Left hindlimb (tissue), 1 donor: ENCODE data around the gene SYT13.

Experiments
- DNase-seq: peaks from one replicate; pipeline ENCODE4 v3.0.0-alpha.2; 2018

SYT13 gene

DNA sequence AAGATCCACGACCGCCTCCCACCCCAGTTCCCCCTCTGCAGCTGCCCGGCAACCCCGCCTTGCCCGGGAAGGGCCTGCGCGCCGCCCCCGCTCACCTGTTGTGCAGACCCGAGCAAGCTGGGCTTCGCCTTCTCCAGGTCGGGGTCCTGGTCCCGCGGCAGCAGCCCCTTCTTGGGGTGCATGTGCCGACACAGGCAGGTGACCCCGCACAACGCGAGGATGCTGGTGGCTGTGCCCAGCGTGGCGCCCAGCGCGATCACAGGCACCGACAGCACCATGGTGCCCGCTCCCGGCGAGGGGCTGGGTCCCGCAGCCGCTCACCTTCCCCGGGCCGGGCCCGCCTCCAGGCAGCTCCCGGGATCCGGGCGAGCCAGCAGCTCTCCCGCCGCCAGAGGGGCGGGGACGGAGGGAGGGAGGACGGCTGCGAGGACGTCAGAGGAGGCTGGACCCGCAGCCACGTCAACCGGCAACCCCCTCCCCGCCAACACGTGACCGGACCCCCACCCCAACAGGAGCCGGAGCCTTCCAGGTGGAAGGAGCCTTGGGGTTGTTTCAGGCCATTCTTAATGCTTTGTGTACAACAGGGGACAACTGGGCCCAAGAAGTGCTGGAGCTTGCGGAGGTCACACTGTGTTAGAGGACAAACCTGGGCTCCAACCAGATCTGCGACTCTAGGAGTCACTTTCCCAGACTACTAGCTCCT is at the start of gene SYT13:
Gene SYT13 (minus strand): TSS at position 412 of the 703 bp plus-strand sequence. CDS start 134 bp downstream, at position 278.
- DNase-seq: peak; percentile 76

GRCh38 chr11:45335434-45335833 is 49.3 kb upstream of the SYT13 start:
- DNase-seq: no peak

DNA sequence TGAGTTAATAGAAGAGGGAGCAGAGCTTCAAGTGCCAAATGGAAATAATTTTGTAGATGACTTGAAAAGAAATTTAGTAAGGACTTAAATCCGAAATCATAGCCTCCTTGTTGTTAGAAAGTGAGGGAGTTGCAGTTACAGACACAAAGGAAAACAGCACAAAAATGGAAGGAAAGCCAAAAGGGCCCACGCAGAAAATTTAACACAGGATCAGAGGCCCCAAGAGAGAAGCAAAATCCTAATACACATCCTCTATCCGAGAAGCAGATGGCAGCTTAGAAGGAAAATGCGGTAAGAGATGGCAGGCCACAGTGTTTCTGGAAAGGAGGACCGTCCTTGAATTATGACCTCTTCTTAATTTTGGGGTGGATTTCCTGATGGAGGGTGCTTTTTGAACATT is 48.7 kb upstream of the SYT13 start:
- no peak for DNase-seq

GRCh38 chr11:45334410-45334809 is 48.3 kb upstream of the SYT13 start:
- DNase-seq: no peak

DNA sequence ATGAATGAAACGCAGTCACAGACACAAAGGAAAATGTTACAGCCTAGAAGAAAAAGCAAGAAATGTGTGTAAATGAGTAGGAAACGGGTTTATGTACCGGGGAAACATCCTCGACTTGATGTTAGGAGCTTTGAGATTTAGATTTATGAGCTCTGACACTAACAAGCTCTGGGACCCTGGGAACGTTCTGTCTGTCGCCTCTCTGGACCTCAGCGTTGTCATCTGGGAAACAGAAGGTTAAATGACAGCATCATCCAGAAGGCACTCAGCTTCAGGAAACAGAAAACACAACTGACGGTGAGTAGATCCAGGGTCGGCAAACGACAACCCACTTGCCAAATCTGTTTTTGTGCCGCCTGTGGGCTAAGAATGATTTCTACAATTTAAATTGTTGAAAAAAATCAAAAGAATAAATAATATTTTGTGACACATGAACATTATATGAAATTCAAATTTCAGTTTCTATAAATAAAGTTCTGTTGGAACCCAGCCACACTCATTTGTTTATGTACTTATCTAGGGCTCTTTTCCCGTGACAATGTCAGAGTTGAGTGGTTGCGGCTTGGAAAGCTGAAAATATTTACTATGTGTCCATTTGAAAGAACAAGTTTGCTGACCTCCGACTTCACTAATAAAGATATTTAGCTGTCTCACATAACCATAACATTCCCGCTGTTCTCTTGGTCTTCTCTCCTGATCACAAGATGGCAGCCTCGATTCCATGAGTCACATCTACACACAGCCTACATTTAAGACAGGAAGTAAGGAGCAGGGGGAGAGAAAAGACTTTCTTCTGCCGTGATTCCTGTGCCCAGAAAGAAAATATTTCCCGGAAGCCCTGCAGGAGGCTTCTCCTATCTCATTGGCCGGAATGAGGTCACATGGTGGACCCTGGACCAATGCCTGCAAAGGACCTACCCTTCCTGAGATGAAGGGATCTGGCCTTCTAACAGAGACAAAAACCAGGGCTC is 47.1 kb upstream of the SYT13 start:
- DNase-seq: no peak

GRCh38 chr11:45332276-45332934 is 46.3 kb upstream of the SYT13 start:
- DNase-seq: no peak

GRCh38 chr11:45331839-45332238 is 45.7 kb upstream of the SYT13 start:
- no peak for DNase-seq

- DNase-seq: no peak
These were observed 42.6 kb upstream of the SYT13 start for GRCh38 chr11:45328726-45329125.

- no peak for DNase-seq
These were observed 38.3 kb upstream of the SYT13 start for GRCh38 chr11:45324459-45324858.

- no peak for DNase-seq
These were observed 37.6 kb upstream of the SYT13 start for GRCh38 chr11:45323601-45324249.

DNA sequence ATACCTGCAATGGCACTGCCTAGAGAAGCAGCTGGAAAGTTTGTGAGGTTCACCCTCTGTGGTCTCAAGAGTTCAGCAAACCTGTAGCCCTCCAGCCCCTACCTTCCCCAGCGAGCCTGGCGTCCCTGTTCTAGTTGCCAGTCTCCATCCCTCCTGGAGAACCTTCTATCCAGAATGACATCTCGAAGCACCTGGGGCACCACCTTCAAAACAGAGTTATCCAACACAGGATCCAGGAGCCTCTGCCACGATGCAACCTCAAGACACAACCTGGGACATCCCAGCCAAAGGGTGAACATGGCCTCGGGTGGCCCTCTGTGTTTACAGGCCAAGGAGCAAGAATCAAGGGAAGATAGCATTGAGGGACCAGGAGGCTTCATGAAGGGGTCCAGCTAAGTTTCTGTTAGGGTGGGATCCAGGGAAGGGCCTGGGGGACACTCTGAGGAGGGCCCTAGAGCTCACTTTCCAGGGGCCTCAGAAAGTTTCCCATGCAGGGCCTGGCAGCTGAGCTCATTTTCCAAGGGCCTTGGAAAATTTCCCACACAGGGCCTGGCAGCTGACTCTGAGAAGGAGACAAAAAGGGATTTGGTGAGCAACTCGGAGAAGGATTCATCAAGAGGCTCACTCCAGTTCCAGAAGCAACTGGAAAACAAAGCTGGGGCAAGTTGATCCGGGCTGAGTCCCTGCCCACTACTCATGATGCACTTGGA is 36.9 kb upstream of the SYT13 start:
- no peak for DNase-seq

DNA sequence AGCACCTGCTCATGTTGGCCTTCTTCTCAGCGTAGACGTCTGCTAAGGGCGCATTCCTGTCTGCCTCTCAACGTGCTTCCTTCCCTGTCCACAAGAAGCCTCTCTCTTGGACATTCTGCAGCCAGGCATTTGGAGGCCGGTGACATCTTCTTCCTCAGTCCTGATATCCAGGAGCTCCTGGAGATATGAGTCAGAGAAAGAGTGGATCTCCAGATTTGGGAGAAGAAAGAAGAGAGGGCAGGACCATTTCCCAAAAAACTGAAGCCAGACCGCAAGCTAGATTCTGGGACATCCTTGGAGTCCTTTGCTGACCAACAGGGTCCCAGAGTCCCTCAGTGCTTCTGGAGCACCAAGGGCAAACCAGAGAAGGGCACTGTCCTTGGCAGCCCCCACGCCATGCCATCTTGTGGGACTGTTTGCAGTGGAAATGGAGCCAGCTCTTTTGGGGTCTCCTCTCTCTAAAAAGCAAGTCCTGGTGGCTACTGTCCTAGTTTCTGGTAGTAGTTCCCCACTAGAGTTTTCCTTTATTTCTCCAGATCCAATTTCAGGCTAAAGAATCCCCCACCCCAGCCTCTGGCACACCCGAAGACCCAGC is 36.1 kb upstream of the SYT13 start:
- DNase-seq: no peak

DNA sequence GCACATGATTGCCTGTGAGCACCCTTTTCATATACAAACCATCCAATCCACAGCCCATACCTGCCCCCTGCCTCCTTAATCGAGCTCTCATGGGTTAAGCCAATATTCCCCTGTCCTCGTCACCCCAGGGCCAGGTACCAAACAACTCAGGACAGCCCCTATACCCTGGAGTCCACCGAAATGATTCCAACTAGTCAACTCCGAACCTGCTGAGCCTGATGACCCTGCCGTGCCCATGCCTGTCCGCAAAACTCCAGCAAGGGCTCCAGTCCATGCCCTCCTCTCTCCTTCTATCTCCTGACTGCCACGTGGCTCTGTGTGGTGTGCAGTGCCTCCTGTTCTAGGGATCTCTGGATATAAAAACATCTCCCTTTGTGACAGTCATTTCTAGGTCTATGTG is 35.5 kb upstream of the SYT13 start:
- DNase-seq: no peak

DNA sequence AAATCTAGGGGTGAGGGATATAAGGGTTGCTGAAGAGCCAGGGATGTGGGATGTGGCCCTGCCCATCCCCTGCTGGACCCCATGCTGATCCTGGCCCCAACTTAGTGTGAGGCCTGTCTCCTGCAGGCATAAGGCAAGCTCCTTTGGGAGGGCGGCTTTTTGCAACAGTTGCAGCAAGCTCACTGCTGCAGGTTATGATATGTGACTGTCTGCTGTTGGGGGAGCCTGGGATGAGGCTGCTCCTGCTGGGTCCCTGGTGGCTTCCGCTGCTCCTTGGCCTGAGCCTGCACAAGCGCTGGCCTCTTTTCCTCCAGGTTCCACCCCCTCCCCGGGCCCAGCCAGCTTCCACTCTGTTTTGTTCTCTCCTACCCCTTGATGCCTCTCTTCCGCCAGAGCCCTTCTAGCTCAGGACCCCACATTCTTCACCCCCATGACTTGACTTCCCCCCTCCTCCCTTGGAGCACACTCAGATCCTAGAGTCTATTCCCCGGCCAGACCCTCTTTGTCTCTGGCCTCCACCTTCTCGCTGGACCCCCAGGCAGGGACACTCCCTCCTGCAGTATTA is 35.0 kb upstream of the SYT13 start:
- no peak for DNase-seq

DNA sequence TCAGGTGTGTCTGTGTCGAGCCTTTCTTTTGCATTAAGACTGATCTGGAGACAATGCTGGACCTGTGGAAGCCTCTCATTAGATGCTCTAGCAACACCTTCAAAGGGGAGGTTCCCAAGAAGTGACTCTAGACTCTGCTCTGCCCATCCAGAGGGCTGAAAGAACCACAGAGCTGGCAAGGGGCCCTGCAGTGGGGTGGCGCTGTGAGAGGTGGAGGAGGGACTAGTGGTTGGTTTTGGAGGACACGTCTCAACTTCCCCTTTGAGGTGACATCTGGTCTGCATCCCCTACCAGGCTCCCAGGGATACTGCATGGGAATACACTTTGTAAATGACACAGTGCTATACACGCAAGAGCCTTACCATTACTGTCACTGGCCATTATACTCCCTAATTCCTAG is 34.2 kb upstream of the SYT13 start:
- DNase-seq: no peak

GRCh38 chr11:45319077-45319476 is 32.9 kb upstream of the SYT13 start:
- no peak for DNase-seq

GRCh38 chr11:45318516-45318915 is 32.4 kb upstream of the SYT13 start:
- DNase-seq: no peak

DNA sequence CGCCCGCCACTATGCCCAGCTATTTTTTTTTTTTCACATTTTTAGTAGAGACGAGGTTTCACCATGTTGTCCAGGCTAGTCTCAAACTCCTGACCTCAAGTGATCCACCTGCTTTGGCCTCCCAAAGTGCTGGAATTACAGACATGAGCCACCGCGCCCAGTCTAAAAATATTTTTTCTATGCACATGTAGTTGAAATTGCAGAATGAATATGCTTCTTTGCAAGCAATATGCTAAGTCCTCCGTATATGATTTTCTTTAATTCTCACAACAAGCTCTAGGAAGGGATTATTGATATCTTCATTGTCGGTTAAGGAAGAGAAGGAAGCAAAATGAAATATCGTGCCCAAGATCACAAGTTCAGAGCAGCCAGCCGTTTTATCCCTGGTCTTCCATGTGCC is 30.1 kb upstream of the SYT13 start:
- no peak for DNase-seq

DNA sequence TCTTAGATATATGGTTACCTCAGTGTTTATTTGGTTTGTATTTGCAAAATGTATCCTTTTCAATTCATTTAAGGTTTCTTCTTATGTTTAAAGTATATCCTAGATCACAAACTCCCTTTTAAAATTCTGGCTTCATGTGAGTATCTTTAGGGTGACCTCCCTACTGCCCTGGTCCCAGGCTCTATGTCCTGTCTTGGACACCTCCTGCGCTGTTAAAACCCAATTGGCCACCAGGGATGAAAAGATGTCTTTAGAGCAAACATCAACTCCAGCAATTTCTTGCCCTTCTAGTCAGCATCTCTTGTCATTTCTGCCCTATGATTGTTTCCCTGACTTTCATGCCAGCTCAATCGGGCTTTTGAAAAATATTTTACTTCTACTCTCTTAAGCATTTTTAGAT is 28.8 kb upstream of the SYT13 start:
- no peak for DNase-seq

DNA sequence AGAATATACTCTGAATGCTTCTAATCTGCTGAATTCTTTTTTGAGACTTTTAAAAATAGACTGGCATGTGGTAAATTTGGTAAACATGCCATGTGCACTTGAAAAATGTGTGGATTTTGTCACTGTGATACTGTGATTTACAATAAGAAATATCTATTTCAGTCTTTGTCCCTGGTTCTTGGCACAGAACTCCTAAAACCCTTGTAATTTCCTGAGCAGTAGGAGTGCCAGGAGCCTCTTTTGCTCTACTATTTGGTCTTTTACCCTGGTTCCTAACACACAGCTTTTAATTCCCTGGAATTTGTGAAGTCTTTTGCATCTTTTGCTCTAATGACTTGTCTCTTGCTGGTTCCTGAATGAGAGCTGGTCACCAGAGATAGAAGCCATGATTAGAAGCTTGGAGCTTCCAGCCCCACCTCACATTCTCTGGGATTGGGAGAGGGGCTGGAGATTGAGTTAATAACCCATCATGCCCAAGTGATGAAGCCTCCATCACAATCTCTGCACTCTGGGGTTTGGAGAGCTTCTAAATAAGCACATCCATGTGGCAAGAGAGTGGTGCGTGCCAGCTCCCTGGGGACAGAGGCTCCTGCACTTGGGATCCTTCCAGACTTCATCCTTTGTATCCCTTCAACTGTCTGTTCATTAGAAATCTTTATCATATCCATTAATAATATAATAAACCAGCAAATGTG is 27.2 kb upstream of the SYT13 start:
- no peak for DNase-seq
